HG03378 (cell line): ENCODE results near the gene WRAP53.
"Not testable (repeated sequence)": the region's sequence is repeated elsewhere in the genome, so short reads cannot be mapped to it uniquely, and the experiment has no call there.

ENCODE experiments used
- ATAC-seq: cut with Tn5 transposase; IDR thresholded peaks from one replicate; pipeline ENCODE4 v1.9.1; 2021; ENCODE audit warnings: mild to moderate bottlenecking, moderate library complexity; ENCODE audit not compliant: unreplicated experiment

The WRAP53 gene

DNA sequence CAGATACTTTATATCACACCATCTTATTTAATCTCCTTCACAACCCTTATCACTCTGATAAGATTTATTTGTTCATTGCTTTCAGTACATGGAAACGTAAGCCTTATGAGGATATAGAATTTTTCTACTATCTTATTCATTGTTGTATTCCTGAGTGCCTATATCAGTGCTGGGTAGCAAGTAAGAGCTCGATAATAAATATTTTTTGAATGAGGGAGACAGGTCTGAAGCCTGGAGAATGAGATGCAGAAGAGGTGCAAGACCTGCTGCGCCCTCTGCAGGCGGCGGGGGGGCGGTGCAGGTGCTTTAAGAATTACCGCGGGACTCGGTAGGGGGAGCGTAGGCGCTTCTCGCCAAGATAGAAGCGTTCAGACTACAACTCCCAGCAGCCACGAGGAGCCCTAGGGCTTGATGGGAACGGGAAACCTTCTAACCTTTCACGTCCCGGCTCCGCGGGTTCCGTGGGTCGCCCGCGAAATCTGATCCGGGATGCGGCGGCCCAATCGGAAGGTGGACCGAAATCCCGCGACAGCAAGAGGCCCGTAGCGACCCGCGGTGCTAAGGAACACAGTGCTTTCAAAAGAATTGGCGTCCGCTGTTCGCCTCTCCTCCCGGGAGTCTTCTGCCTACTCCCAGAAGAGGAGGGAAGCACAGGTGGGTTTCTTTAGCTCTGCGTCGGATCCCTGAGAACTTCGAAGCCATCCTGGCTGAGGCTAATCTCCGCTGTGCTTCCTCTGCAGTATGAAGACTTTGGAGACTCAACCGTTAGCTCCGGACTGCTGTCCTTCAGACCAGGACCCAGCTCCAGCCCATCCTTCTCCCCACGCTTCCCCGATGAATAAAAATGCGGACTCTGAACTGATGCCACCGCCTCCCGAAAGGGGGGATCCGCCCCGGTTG is at the start of gene WRAP53:
TSS of gene WRAP53 (plus strand) at position 570 of the 900 bp plus-strand sequence. CDS start at position 742, 172 bp downstream.
- peak; percentile 60 for ATAC-seq

DNA sequence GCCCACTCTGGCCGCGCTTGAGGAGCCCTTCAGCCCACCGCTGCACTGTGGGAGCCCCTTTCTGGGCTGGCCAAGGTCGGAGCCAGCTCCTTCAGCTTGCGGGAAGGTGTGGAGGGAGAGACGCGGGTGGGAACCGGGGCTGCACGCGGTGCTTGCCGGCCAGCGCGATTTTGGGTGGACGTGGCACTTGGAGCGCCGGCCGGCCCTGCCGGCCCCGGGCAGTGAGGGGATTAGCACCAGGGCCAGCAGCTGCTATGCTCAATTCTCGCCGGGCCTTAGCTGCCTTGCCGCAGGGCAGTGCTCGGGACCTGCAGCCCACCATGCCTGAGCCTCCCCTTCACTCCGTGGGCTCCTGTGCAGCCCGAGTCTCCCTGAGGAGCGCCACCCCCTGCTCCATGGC is 47.5 kb upstream of the WRAP53 start:
- no peak for ATAC-seq

DNA sequence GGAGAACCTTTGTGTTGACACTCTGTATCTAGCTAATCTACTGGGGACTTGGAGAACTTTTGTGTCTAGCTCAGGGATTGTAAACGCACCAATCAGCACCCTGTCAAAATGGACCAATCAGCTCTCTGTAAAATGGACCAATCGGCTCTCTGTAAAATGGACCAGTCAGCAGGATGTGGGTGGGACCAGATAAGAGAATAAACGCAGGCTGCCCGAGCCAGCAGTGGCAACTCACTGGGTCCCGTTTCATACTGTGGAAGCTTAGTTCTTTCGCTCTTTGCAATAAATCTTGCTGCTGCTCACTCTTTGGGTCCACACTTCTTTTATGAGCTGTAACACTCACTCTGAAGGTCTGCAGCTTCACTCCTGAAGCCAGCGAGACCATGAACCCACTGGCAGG is 46.6 kb upstream of the WRAP53 start:
- not testable (repeated sequence) for ATAC-seq

DNA sequence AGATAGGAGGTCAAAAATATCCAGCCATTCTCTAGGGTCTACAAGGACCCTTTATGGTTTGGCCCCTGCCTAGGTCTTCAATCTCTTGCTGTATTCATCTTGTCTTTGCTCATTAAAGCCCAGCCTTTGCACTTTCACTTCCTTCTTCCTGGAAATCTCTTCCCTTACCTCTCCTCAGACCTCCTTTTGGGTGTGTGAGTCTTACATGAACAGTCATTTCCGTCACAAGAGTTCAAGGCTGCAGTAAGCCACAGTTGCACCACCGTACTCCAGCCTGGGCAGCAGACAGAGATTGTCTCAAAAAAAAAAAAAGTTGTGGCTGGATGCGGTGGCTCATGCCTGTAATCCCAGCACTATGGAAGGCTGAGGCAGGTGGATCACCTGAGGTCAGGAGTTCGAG is 43.5 kb upstream of the WRAP53 start:
- no peak for ATAC-seq

DNA sequence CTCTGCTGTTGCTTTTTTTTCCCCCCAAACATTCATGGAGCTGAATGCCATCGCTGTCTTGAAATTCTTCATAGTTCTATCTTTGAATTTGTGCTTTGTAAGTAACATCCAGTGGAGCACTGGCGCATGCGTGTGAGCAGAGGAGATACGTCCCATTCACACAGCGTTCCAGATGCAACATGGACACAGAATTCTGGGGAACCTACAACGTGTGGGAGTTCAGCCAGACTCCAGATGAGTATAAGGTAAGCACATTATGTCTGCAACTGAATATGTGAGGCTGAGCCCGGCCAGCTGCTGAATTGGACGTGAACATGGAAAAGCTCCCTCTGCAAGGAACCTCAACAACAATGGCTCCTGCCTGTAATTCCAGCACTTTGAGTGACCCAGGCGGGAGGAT is 41.8 kb upstream of the WRAP53 start:
- ATAC-seq: no peak

DNA sequence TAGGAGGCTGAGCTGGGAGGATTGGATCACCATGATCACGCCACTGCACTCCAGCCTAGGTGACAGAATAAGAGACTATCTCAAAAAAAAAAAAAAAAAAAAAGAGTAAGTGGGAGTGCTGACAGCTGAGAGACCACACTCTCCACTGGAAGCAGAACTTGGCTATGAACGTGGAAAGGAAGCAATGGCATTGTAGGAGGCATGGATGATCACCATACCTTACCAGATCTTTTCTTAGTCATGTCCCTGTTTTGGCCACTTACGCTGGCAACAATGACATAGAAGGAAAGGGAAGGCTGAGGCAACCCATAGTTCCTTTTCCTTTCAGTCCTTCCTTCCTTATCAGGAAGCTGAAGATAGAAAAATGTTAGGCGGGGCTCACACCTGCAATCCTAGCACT is 41.3 kb upstream of the WRAP53 start:
- ATAC-seq: no peak

DNA sequence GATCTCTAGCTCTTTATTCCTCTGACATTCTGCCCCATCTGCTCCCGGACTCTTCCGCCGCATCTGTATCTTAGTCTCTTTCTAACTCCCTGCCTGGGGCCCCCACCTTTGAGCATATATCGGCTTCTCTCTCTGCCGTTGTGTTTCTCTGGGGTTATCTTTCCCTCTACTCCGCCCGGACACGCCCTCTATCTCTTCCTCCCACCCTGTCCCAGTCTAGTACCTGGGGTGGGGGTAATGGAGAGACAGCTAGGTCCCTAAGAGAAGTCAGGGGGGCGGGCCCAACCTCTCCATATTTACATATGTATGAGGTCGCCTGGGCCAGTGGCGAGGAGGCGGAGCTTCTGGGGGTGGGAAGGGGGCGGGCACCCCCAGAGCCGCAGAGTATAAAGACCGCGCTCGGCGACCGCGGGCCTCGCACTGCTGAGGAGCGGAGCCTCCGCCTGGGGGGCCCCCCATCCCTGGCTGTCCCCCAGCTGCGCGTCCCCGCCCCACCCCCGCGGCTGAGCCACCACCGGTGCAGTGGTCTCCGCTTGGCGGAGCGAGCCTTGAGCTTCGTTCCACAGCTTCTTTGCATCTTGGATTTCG is 37.7 kb upstream of the WRAP53 start, which contains the start of gene ATP1B2:
TSS of gene ATP1B2 (plus strand) at position 418 of the 588 bp plus-strand sequence. CDS start 593 bp downstream, outside the sequence.
- ATAC-seq: no peak

DNA sequence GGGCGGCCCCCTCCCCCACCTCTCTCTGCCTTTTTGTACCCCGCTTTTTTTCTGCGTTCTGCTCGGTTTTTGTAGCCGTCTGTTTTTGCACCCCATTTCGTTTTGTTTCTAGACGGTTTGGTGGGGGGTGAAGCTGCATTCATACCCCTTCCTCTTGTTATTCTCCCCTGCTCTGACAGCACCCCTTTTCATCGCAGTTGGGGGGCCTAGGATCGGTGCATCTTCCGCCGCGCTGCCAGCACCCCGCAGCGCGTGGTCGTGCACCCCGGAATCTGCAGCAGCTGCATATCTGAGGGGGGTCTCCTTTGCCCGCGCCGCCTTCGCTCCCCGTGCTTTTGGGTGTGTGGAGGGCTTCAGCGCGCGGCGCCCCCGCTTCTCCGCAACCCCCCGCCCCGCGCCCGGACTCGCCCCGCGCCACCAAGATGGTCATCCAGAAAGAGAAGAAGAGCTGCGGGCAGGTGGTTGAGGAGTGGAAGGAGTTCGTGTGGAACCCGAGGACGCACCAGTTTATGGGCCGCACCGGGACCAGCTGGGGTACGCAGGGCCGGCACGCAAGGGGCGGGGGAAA is 37.1 kb upstream of the WRAP53 start:
- ATAC-seq: no peak

DNA sequence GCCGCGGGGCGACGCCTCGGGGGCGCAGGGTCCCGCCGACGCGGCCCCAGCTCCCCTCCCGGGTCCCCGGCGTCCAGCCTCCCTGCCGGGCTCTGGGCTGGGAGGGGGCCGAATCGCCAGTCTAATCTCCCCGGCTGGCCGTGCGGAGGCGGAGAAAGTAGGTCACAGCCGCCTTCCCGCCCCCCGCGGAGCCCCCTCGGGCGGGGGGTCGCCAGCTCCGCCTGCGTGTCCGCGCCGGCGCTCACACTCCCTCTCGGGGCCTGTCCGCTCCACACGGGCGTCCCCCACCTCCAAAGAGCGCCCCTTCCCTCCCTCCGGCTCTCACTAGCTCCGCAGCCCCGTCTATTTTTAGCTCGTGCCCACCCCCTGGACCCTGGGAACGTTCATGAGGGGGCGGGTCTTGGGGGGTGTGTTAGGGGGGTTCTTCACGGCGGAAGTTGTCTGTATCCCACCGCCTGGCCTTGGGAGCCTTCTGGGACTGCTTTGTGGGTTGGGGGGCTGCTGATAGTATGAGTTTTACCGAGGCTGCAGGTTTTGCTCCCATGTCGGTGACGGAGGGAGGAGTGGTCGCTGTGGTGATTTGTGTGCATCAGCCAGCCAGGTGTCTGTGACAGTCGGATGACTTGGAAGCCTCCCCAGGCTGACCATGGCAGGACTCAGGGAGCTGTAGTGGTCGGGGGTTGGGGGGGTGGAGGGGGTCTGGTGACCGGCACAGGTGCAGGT is 36.5 kb upstream of the WRAP53 start:
- no peak for ATAC-seq

DNA sequence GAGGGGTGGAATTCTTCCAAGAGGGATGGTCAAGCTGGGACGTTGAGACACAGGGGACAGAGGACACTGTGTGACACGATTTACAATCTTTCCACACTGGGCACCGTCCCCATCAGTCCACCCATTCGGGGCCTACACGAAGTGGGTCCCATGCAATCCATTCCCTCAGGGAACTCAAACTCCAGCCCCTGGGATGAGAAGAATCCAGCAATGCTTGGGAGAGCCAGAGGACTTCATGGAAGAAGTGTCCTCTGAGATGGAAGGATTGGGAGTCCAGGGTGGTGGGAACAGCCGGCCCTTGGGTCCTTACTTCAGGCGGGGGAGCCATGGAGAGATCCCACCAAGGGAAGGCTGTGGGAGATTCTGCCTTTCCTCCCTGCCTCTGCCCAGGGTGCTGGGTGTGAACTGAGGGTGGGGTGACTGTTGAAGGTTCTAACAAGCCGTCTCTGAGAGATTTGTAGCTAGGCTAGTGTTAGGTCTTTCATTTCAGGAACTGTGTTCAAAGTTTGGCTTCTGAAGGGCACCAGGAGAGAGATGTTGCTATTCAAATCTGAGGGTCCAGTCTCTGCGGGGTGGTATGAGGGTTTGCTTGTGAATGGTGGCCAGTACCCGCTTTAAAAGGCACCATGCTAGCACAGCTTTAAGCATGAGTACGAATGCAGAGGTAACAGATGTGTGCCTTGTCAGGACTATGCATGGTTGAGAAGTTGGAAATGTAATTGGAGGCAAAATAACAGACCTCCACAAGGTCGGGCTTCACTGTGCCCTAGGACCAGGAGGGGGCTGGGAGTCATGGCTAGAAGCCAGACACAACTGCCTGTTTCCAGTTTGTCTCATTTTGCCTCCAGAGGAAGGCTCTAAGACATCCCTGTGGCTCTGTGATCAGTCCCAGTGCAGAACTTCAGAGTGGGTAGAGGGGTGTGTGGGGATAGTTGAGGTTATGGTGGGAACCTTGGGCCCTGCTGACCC is 35.6 kb upstream of the WRAP53 start:
- no peak for ATAC-seq

DNA sequence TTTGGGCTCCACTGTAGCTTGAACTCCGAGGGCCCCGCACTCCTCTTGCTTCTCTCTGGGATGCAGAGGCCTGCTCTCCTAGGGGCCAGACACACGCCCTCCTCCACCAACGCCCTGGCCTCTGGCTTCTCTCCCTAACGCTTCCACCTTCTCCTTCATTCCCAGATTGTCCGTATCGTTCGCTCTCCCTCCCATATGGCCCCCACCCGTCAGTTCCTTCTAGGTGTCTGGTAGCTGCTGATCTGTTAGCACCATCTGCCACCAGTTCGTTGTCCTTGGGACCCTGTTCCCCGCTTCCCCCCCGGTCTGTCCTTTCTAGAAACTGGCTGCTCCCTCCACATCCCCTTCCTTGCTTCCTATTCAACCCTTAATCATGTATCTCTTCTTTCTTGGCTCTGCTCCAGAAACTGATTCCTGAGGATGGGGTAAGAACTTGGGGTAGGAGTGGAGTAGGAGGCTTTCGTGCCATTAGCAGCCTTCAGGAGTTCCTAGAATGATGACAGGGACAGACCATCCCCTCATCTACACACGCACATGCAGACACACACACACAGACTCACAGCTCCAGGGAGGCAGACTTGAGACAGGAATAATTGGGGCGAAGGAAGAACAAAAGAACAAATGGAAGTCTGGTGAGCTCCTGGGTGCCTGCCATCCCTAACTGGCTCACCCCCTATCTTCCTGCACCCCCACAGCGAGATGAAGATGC is 33.3 kb upstream of the WRAP53 start:
- no peak for ATAC-seq

DNA sequence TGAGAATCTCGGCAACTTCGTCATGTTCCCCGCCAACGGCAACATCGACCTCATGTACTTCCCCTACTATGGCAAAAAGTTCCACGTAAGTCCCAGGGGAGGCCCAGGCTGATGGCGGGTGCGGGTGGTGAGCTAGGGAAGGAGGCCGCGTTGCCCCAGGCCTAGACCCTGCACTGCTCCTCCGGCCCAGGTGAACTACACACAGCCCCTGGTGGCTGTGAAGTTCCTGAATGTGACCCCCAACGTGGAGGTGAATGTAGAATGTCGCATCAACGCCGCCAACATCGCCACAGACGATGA is 32.8 kb upstream of the WRAP53 start:
- no peak for ATAC-seq

DNA sequence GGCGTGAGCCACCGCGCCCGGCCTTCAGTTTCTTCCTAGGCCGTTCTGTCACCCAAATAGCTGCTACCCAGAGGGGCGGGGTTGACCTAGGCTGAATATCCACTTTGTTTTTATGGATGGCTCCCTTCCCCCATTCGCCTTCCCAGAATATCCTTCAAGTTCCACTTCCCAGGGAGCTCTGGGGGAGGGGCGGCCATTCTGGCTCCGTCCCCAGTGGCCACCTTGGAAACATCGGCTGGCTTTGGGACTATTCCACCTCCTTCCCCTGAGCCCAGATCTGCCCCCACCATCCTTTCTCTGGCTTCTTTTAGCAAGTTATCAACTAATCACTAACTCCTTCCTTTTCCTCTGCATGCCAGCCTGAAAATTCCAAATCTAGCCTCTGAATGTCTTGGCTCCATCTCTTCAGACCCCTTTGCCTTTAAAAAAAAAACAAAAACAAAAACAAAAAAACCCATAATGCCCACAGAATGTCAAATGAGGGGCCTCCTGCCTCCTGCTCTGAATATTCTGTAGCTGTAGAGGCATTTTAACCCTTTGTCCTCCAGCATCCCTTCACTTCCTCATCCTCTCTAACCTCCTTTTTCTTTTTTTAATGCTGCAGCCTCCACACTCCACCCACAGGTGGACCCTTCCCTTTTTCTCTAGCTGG is 31.2 kb upstream of the WRAP53 start:
- ATAC-seq: no peak

DNA sequence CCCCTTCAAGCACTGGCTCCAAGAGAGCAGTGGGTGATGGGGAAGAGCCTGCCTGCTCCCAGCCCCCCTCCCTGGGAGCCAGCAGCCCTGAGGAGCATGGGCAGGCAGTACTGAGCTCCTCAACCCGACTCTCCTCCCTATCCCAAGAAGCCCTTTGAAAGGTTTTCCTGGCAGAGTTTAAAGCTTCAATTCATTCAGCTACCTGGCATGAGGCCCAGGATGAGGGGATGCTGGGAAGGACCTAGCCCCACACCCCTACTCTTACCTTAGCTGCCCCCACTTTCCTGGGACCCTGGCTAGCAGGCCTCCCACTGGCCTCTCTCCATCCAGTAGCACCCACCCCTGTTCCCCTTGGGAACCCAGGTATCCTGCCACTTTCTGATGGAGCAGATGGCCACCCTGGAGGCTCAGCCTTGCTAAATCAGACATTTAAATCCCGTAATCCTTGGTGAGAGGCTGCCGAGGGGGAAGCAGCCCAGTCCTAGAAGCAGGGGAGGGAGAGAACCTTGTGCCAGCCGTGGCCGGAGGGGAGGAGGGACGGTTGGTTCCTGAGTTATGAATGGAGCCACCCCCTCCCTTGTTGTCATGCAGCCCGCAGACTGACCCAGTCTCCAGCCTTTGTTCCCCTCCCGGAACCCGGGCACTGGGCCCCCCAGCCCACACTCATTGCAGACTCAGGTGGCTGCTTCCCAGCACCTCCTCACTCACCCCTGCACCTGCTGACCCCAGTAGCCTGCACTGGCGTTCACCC is 20.4 kb upstream of the WRAP53 start:
- ATAC-seq: no peak

DNA sequence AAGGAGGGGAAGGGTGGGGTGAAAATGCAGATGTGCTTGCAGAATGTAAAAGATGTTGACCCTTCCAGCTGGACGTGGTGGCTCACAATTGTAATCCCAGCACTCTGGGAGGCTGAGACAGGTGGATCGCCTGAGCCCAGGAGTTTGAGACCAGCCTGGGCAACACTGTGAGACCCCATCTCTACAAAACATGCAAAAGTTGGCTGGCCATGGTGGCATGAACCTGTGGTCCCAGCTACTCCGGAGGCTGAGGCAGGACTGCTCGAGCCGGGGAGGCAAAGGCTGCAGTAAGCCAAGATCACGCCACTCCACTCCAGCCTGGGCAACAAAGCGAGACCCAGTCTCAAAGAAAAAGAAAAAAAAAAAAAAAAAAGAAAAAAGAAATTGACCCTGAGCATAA is 19.8 kb upstream of the WRAP53 start:
- ATAC-seq: no peak

DNA sequence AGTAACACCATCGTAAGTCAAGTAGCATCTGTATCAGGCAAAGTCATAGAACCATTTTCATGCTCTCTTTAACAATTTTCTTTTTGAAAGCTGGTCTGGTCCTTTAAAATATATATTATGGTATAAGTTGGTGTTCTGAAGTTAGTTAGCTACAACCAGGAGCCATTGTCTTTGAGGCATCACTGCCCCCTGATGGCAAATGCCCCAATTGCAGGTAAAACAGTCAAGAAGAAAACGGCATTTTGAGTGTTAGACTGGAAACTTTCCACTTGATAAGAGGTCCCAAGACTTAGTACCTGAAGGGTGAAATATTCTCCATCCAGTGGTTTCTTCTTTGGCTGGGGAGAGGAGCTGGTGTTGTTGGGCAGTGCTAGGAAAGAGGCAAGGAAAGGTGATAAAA is 15.0 kb upstream of the WRAP53 start:
- no peak for ATAC-seq

DNA sequence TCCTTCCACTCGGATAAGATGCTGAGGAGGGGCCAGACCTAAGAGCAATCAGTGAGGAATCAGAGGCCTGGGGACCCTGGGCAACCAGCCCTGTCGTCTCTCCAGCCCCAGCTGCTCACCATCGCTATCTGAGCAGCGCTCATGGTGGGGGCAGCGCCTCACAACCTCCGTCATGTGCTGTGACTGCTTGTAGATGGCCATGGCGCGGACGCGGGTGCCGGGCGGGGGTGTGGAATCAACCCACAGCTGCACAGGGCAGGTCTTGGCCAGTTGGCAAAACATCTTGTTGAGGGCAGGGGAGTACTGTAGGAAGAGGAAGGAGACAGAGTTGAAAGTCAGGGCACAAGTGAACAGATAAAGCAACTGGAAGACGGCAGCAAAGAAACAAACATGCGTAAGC is 13.3 kb upstream of the WRAP53 start:
- ATAC-seq: no peak

DNA sequence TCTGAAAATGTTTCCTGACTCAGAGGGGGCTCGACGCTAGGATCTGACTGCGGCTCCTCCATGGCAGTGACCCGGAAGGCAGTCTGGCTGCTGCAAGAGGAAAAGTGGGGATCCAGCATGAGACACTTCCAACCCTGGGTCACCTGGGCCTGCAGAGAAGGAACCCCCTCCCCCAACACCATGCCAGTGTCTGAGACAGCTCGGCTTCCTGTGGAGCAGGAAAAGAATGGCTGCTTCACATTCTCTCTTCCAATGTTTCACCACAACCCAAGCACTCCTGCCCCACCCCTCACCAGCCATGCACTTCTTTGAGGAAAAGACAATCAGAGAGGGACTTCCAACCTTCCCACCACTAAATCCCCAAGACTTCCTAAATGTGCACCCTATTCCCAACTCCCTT is 11.7 kb upstream of the WRAP53 start:
- no peak for ATAC-seq
